ENCODE data around the gene WDR81. TPM values are rescaled to one million over a fixed set of nuclear protein-coding genes. Genes with fewer than 3 reads are reported as not detected.

The WDR81 gene
- polyA plus RNA-seq, 1 donor (not counting 4 experiments of a cell fraction or from before 2014, with no cell fraction given), result 4.2 TPM

GRCh38 chr17:1735834-1736347, 11.4 kb downstream of the WDR81 start:
- dilution Hi-C loops (cut with MboI; ENCODE audit: extremely low pct_ligation_motif_present, low sequenced_read_pairs), result no loop called here

GRCh38 chr17:1736348-1737281, 12.1 kb downstream of the WDR81 start:
- no peaks in the 10 kb centered on the region for H4K20me1 ChIP-seq (ENCODE audit: control insufficient read depth, extremely low read depth, insufficient read depth, low read length)
- DNase-seq (ENCODE audit: low read depth, low spot score), result no peak
- H3K9me1 ChIP-seq (ENCODE audit: control insufficient read depth, extremely low read depth, insufficient read depth, low read length), result no peaks in the 10 kb centered on the region
- no peak overlapping the region for H3K4me2 ChIP-seq (ENCODE audit: control insufficient read depth, extremely low read depth, insufficient read depth, low read depth, low read length)
- H3K9me3 ChIP-seq (ENCODE audit: control insufficient read depth, low read depth, low read length), result no peaks in the 10 kb centered on the region
- no peak for FAIRE-seq
- TF ChIP-seq, protein P1, sequence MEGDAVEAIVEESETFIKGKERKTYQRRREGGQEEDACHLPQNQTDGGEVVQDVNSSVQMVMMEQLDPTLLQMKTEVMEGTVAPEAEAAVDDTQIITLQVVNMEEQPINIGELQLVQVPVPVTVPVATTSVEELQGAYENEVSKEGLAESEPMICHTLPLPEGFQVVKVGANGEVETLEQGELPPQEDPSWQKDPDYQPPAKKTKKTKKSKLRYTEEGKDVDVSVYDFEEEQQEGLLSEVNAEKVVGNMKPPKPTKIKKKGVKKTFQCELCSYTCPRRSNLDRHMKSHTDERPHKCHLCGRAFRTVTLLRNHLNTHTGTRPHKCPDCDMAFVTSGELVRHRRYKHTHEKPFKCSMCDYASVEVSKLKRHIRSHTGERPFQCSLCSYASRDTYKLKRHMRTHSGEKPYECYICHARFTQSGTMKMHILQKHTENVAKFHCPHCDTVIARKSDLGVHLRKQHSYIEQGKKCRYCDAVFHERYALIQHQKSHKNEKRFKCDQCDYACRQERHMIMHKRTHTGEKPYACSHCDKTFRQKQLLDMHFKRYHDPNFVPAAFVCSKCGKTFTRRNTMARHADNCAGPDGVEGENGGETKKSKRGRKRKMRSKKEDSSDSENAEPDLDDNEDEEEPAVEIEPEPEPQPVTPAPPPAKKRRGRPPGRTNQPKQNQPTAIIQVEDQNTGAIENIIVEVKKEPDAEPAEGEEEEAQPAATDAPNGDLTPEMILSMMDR (optimal IDR thresholded peaks at IDR 0.05 in 1 of 3, IDR thresholded peaks at IDR 0.05 in 1 of 3, conservative IDR thresholded peaks at IDR 0.05 in 1 of 3; ENCODE audit: extremely low read depth in 1 of 3, insufficient read depth in 2 of 3, low read length in 3 of 3), result no peak
- TF ChIP-seq EZH2 (IDR thresholded peaks at IDR 0.05; ENCODE audit: low read length), result no peak
- H3K4me3 ChIP-seq (ENCODE audit: control insufficient read depth in 2 of 3, extremely low read depth in 1 of 3, insufficient read depth in 2 of 3, low read depth in 1 of 3, low read length in 3 of 3), result no peak overlapping the region
- peaks cover 2 to 16% of the 10 kb centered on the region in 2 experiments for H3K36me3 ChIP-seq (ENCODE audit: control insufficient read depth in 2 of 2, extremely low read depth in 1 of 2, insufficient read depth in 2 of 2, low read length in 2 of 2)
- H3K27me3 ChIP-seq (ENCODE audit: control insufficient read depth, extremely low read depth, insufficient read depth, low read length), result no peaks in the 10 kb centered on the region
- no peak overlapping the region for H2AFZ ChIP-seq (ENCODE audit: control insufficient read depth, low read length)
- no peak overlapping the region for H3K27ac ChIP-seq (ENCODE audit: control insufficient read depth, insufficient read depth, low read length)
- no peaks in the 10 kb centered on the region for H3K79me2 ChIP-seq (ENCODE audit: control insufficient read depth, insufficient read depth, low read length)
- H3K4me1 ChIP-seq (ENCODE audit: control insufficient read depth, extremely low read depth, insufficient read depth, low read length), result peaks cover 7% of the 10 kb centered on the region
- dilution Hi-C loops (cut with MboI; ENCODE audit: extremely low pct_ligation_motif_present, low sequenced_read_pairs), result no loop called here
- H3K9ac ChIP-seq (ENCODE audit: control insufficient read depth, extremely low read depth, insufficient read depth, low read length), result no peak overlapping the region

More at GRCh38 chr17:1735834-1736347, 11.4 kb downstream of the WDR81 start:
- Histone ChIP-seq H3K36me3 (ENCODE audit: control insufficient read depth in 2 of 2, extremely low read depth in 1 of 2, insufficient read depth in 2 of 2, low read length in 2 of 2) (peaks cover 2 to 16% of the 10 kb centered on the region in 2 experiments), H3K9me3 (ENCODE audit: control insufficient read depth, low read depth, low read length) (no peaks in the 10 kb centered on the region), H4K20me1 (ENCODE audit: control insufficient read depth, extremely low read depth, insufficient read depth, low read length) (no peaks in the 10 kb centered on the region), H3K27ac (ENCODE audit: control insufficient read depth, insufficient read depth, low read length) (no peak overlapping the region), H3K27me3 (ENCODE audit: control insufficient read depth, extremely low read depth, insufficient read depth, low read length) (no peaks in the 10 kb centered on the region), H3K4me1 (ENCODE audit: control insufficient read depth, extremely low read depth, insufficient read depth, low read length) (peaks cover 12% of the 10 kb centered on the region), H2AFZ (ENCODE audit: control insufficient read depth, low read length) (no peak overlapping the region), H3K4me2 (ENCODE audit: control insufficient read depth, extremely low read depth, insufficient read depth, low read depth, low read length) (no peak overlapping the region), H3K9me1 (ENCODE audit: control insufficient read depth, extremely low read depth, insufficient read depth, low read length) (no peaks in the 10 kb centered on the region), H3K4me3 (ENCODE audit: control insufficient read depth in 2 of 3, extremely low read depth in 1 of 3, insufficient read depth in 2 of 3, low read depth in 1 of 3, low read length in 3 of 3) (no peak overlapping the region), H3K9ac (ENCODE audit: control insufficient read depth, extremely low read depth, insufficient read depth, low read length) (no peak overlapping the region), H3K79me2 (ENCODE audit: control insufficient read depth, insufficient read depth, low read length) (no peaks in the 10 kb centered on the region)
- DNase-seq (ENCODE audit: low read depth, low spot score) (no peak), FAIRE-seq (no peak)
- TF ChIP-seq EZH2 (IDR thresholded peaks at IDR 0.05; ENCODE audit: low read length), result no peak
- TF ChIP-seq, protein P1 (optimal IDR thresholded peaks at IDR 0.05 in 1 of 3, IDR thresholded peaks at IDR 0.05 in 1 of 3, conservative IDR thresholded peaks at IDR 0.05 in 1 of 3; ENCODE audit: extremely low read depth in 1 of 3, insufficient read depth in 2 of 3, low read length in 3 of 3), result no peak
